Subcutaneous abdominal adipose tissue (tissue), 5 donors: ENCODE measurements around the gene BSG.

Source experiments
- H3K27ac ChIP-seq: one replicate; pipeline ENCODE4 v1.7.0; 2013; ENCODE audit warnings: low read depth, mild to moderate bottlenecking, inconsistent platforms, low read length, moderate library complexity
- H3K27me3 ChIP-seq, 5 donors: one replicate each; pipeline ENCODE4 v1.7.0; 2013; ENCODE audit warnings: low read length in 5 of 5, inconsistent platforms in 1 of 5; ENCODE audit not compliant: control insufficient read depth in 5 of 5, insufficient read depth in 4 of 5
- H3K36me3 ChIP-seq, 5 donors: one replicate each; pipeline ENCODE4 v1.7.0; 2013; ENCODE audit warnings: low read length in 5 of 5; ENCODE audit not compliant: control insufficient read depth in 5 of 5, insufficient read depth in 5 of 5
- H3K4me1 ChIP-seq, 5 donors: one replicate each; pipeline ENCODE4 v1.7.0; 2013; ENCODE audit warnings: low read length in 5 of 5, mild to moderate bottlenecking in 3 of 5, moderate library complexity in 1 of 5; ENCODE audit not compliant: control insufficient read depth in 5 of 5, insufficient read depth in 5 of 5
- H3K4me3 ChIP-seq, 5 donors: one replicate each; pipeline ENCODE4 v1.7.0; 2013; ENCODE audit warnings: low read length in 5 of 5, low read depth in 1 of 5
- H3K9ac ChIP-seq, 5 donors: one replicate each; pipeline ENCODE4 v1.7.0; 2013; ENCODE audit warnings: low read length in 5 of 5, mild to moderate bottlenecking in 4 of 5, moderate library complexity in 3 of 5
- H3K9me3 ChIP-seq, 5 donors: one replicate each; pipeline ENCODE4 v1.7.0; 2013; ENCODE audit warnings: low read length in 5 of 5; ENCODE audit not compliant: control insufficient read depth in 5 of 5
- donor health status: healthy.
- donor health status: healthy.
- donor health status: healthy.
- donor health status: healthy.
- donor health status: healthy.

The BSG gene

DNA sequence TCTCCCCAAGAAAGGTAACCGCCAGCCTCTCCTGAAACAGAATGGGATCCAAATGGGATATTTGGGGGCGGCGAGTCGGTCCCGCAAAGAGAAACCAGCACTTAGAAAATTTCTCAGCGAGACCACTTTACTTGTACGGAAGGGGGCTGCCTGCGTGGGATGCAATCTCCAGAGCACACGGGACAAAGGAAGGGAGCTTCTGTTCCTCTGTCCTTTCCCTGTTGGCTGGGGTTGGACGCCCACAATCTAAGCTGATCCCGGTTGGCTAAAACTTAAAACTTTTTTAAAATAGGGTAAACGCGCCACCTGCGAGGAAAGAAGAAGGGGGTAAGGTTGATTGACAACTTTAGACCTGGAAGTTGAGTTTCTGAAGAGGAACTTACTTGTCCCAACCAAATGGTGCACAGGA lies 826 bp upstream of the BSG start:
- Histone ChIP-seq H3K4me1 (peaks cover 4 to 52% (median 48%) of the 10 kb centered on the region in 5 donors), H3K9me3 (no peaks in the 10 kb centered on the region), H3K36me3 (no peaks in the 10 kb centered on the region), H3K27me3 (no peaks in the 10 kb centered on the region), H3K27ac (peak overlapping the region; percentile 40), H3K4me3 (peak overlapping the region; percentile 59 to 92 (median 70)), H3K9ac (peak overlapping the region in 4 of 5 donors; percentile 23 to 70 (median 68))

DNA sequence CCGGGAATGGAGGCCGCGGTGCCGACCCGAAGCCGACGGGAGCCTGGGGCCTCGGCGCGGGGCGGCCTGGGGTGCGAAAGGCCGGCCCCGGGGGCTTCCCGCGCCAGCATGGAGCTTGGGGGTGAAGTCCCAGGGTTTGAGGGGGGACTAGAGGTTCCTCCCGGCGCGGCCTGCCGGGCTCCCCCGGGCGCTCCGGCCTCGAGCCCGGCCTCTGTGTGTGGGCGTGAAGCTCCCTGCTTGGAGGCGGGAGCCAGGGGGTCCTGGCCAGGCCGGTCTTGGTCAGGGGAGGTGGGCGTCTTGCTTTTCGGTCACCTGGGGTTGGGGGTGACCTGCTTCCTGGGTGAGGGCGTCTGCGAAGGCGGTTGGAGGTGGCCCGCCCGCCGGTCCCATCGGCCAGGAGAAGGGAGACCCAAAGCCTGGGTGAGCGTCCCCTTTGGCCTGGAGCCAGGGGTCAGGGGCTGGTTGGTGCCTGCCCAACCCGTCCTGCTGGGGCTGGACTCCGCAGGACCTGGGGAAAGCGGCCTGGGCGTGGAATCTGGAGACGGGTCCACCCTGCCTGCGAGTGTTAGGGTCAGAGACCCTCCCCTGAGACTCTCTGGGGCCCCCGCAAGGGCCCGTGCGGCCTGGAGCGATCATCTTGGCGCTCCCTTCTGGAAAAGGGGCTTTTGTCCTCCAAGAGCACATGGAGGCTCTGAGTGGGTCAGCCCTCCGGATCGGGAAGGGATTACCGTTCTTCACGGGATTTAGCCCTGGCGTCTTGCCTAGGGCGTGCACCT lies 535 bp downstream of the BSG start:
- no peaks in the 10 kb centered on the region for H3K9me3 ChIP-seq
- H3K27ac ChIP-seq = peak overlapping the region; percentile 76
- peaks cover 4 to 60% (median 50%) of the 10 kb centered on the region in 5 donors for H3K4me1 ChIP-seq
- H3K27me3 ChIP-seq = no peaks in the 10 kb centered on the region
- H3K9ac ChIP-seq = peak overlapping the region; percentile 48 to 98 (median 92)
- H3K4me3 ChIP-seq = peak overlapping the region; percentile 86 to 95 (median 91)
- H3K36me3 ChIP-seq = peaks cover 0 to 7% (median 4%) of the 10 kb centered on the region in 5 donors

GRCh38 chr19:573519-573825 lies 1.1 kb downstream of the BSG start:
- H3K9me3 ChIP-seq = no peaks in the 10 kb centered on the region
- H3K36me3 ChIP-seq = peaks cover 0 to 12% (median 7%) of the 10 kb centered on the region in 5 donors
- H3K9ac ChIP-seq = peak overlapping the region; percentile 48 to 98 (median 92)
- H3K27me3 ChIP-seq = no peaks in the 10 kb centered on the region
- H3K4me3 ChIP-seq = peak overlapping the region; percentile 86 to 95 (median 91)
- H3K27ac ChIP-seq = peak overlapping the region; percentile 76
- peaks cover 4 to 60% (median 50%) of the 10 kb centered on the region in 5 donors for H3K4me1 ChIP-seq

DNA sequence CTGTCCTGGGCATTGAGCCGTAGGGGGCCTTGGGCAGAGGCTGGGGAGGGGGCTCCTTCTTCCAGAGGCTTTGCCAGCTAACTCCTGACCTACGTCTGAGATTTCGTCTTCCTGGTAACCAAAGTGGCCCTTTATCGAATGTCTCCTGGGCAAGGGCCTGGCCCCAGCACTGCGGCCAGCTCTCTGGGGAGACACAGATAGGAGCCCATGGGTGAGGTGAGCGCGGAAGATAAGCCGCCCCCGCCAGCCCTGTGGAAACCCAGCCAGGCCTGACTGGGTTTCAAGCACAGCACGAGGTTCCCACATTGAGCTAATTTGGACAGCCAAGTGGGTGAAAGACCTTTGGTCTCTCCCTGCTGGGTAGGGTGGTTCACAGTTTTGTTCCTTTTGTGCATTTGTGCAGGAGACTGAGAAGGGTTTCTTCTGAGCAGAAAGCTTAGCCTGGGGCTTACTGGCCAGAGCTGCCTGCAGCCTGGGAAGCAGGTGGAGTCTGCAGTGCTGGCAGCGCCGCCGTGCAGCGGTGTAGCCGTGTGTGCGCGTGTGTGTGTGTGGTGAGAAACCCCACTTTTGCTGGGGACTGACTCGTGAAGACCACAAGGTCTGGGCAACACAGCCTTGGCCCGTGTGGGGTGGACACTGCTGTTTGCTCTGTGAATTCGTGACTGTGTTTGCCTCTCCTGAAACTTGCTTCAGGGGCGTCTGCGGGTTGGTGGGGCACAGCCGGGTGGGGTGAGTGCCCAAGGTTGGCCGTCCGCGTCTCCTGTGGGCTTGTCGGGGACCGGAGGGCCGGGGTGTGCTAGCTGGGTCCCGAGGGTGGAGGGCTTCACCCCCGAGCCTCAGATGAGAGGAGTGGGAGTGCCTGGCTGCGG lies 2.5 kb downstream of the BSG start:
- Histone ChIP-seq H3K27ac (peak overlapping the region; percentile 62), H3K9ac (peak overlapping the region in 2 of 5 donors; percentile 61 to 74), H3K36me3 (peaks cover 0 to 25% (median 12%) of the 10 kb centered on the region in 5 donors), H3K27me3 (no peaks in the 10 kb centered on the region), H3K4me1 (peaks cover 4 to 60% (median 50%) of the 10 kb centered on the region in 5 donors), H3K4me3 (peak overlapping the region in 4 of 5 donors; percentile 52 to 75 (median 56)), H3K9me3 (no peaks in the 10 kb centered on the region)

GRCh38 chr19:575527-576506 lies 3.4 kb downstream of the BSG start:
- Histone ChIP-seq H3K4me1 (peaks cover 4 to 60% (median 50%) of the 10 kb centered on the region in 5 donors), H3K27me3 (no peaks in the 10 kb centered on the region), H3K36me3 (peaks cover 0 to 32% (median 20%) of the 10 kb centered on the region in 5 donors), H3K9ac (peak overlapping the region in 1 of 5 donors; percentile 61), H3K27ac (no peak overlapping the region), H3K9me3 (no peaks in the 10 kb centered on the region), H3K4me3 (peak overlapping the region in 4 of 5 donors; percentile 52 to 75 (median 56))

GRCh38 chr19:576768-577438 lies 4.5 kb downstream of the BSG start:
- Histone ChIP-seq H3K4me1 (peaks cover 4 to 49% (median 39%) of the 10 kb centered on the region in 5 donors), H3K9me3 (no peaks in the 10 kb centered on the region), H3K27ac (no peak overlapping the region), H3K9ac (no peak overlapping the region), H3K27me3 (no peaks in the 10 kb centered on the region), H3K4me3 (no peak overlapping the region), H3K36me3 (peaks cover 0 to 41% (median 28%) of the 10 kb centered on the region in 5 donors)

GRCh38 chr19:577439-578392 lies 5.3 kb downstream of the BSG start:
- Histone ChIP-seq H3K4me3 (no peak overlapping the region), H3K4me1 (peaks cover 4 to 47% (median 38%) of the 10 kb centered on the region in 5 donors), H3K9ac (no peak overlapping the region), H3K27ac (no peak overlapping the region), H3K36me3 (peaks cover 0 to 46% (median 32%) of the 10 kb centered on the region in 5 donors), H3K9me3 (no peaks in the 10 kb centered on the region), H3K27me3 (no peaks in the 10 kb centered on the region)

- no peak overlapping the region for H3K4me3 ChIP-seq
- peaks cover 4 to 40% (median 32%) of the 10 kb centered on the region in 5 donors for H3K4me1 ChIP-seq
- H3K27me3 ChIP-seq = no peaks in the 10 kb centered on the region
- H3K9me3 ChIP-seq = no peaks in the 10 kb centered on the region
- no peak overlapping the region for H3K9ac ChIP-seq
- H3K27ac ChIP-seq = no peak overlapping the region
- H3K36me3 ChIP-seq = peaks cover 0 to 55% (median 42%) of the 10 kb centered on the region in 5 donors
Observed at GRCh38 chr19:579111-579841, 6.9 kb downstream of the BSG start.
